Transverse colon (tissue), 4 donors: ENCODE measurements around the gene STARD13.

Experiments used
- EP300 ChIP-seq: sonication (generic); formaldehyde crosslinking; IDR thresholded peaks from one replicate; pipeline ENCODE4 v1.6.1; 2017; ENCODE audit warnings: antibody characterized with exemption, low read depth
- POLR2A ChIP-seq: fragments of 450-650 bp; IDR thresholded peaks from one replicate; pipeline ENCODE4 v1.6.1; 2016; ENCODE audit warnings: antibody characterized with exemption, mild to moderate bottlenecking, moderate library complexity
- POLR2AphosphoS5 ChIP-seq, 3 donors: sonication (generic); formaldehyde crosslinking; IDR thresholded peaks; one replicate each; pipeline ENCODE4 v1.6.1; 2016; ENCODE audit warnings: antibody characterized with exemption in 3 of 3
- TF ChIP-seq, protein P1 (sequence below), 5 experiments: fragments of 200-600 bp in 3 of 5; fragments of 450-650 bp in 2 of 5; sonication (generic) in 3 of 5; IDR thresholded peaks; 1 replicate in 2 of 5; 2 replicates in 3 of 5; pipeline ENCODE4 v1.5.1; 2016 to 2017; ENCODE audit warnings: antibody characterized with exemption in 5 of 5, inconsistent platforms in 3 of 5, mild to moderate bottlenecking in 2 of 5, moderate library complexity in 1 of 5

GRCh38 chr13:33158816-33159215 lies 126.7 kb downstream of the STARD13 start:
- TF ChIP-seq, protein P1, sequence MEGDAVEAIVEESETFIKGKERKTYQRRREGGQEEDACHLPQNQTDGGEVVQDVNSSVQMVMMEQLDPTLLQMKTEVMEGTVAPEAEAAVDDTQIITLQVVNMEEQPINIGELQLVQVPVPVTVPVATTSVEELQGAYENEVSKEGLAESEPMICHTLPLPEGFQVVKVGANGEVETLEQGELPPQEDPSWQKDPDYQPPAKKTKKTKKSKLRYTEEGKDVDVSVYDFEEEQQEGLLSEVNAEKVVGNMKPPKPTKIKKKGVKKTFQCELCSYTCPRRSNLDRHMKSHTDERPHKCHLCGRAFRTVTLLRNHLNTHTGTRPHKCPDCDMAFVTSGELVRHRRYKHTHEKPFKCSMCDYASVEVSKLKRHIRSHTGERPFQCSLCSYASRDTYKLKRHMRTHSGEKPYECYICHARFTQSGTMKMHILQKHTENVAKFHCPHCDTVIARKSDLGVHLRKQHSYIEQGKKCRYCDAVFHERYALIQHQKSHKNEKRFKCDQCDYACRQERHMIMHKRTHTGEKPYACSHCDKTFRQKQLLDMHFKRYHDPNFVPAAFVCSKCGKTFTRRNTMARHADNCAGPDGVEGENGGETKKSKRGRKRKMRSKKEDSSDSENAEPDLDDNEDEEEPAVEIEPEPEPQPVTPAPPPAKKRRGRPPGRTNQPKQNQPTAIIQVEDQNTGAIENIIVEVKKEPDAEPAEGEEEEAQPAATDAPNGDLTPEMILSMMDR (IDR thresholded peaks at IDR 0.05): no peak
- TF ChIP-seq POLR2A: no peak
- TF ChIP-seq POLR2AphosphoS5 (IDR thresholded peaks at IDR 0.05): no peak
- no peak for TF ChIP-seq EP300
